ENCODE results near the gene CYP2E1. TPM values are rescaled to one million over a fixed set of nuclear protein-coding genes. Genes with fewer than 3 reads are reported as not detected.

Gene CYP2E1
- total RNA-seq (2022; extraction: Qiagen RNA extraction), result 0.16 to 0.29 TPM (median 0.21 TPM) in 4 of 5 replicates, not detected in the other

DNA sequence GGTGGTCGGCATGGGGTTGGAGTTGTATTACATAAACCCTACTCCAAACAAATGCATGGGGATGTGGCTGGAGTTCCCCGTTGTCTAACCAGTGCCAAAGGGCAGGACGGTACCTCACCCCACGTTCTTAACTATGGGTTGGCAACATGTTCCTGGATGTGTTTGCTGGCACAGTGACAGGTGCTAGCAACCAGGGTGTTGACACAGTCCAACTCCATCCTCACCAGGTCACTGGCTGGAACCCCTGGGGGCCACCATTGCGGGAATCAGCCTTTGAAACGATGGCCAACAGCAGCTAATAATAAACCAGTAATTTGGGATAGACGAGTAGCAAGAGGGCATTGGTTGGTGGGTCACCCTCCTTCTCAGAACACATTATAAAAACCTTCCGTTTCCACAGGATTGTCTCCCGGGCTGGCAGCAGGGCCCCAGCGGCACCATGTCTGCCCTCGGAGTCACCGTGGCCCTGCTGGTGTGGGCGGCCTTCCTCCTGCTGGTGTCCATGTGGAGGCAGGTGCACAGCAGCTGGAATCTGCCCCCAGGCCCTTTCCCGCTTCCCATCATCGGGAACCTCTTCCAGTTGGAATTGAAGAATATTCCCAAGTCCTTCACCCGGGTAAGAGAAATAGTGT, at the start of gene CYP2E1:
TSS of gene CYP2E1 (plus strand) at position 407 of the 632 bp plus-strand sequence. CDS start at position 440, 33 bp downstream.

DNA sequence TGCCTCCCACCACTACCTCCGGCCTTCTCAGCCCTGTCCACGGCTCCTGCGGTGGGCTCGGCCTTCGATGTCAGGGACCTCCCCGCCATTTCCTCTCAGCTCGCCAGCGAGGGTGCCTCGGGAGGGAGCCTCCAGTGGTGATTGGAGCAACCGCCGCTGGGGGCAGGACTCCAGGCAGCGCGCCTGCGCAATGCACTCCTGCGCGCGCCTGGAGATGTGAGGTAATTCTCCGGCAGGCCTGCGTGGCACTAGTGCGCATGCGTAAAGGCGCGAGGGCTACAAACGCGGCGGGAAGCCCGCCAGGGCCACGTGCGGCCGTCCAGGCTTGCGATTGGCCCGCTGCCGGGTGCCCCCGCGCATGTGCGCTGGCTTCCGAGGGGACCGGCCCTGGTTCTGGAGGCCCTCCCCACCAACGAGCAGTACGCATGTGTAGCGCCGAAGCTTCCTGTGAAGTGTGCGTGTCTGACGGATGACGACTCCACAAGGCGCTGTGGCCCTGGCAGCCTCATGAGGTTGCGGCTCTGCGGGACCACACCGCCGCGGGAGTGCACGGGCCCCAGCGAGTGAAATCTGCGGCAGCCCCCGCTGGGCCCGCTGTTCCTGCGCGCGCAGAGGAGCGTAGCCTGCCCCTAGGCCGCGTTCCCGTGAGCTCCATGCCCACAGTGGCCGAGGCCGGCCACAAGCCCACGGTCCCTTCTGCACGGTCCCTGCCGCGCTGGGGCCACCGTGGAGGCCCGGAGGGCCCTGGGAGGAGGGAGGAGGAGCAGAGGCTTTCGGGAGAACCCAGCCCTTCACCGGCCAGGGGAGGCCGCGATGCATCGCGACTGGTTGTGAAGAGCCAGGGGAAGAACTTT, 38.5 kb downstream of the CYP2E1 start, which contains the start of gene SYCE1:
TSS of gene SYCE1 (minus strand) at position 143 of the 854 bp plus-strand sequence. CDS start at position 89, 54 bp downstream.

Other genes starting within 250 kb of the CYP2E1 start
- gene TUBGCP2, start 218.5 kb upstream of the CYP2E1 start, total RNA-seq (2022; extraction: Qiagen RNA extraction), result 32.4 to 49.6 TPM (median 42.5 TPM) in 5 replicates
- 51.5 to 74.7 TPM (median 69.1 TPM) in 5 replicates for gene ZNF511, start 218.4 kb upstream of the CYP2E1 start, total RNA-seq (2022; extraction: Qiagen RNA extraction)
- 0.45 to 0.71 TPM (median 0.59 TPM) in 5 replicates for gene CALY, start 190.5 kb upstream of the CYP2E1 start, total RNA-seq (2022; extraction: Qiagen RNA extraction)
- 0.15 TPM in 1 of 5 replicates, not detected in the others for gene PRAP1, start 180.0 kb upstream of the CYP2E1 start, total RNA-seq (2022; extraction: Qiagen RNA extraction)
- 13.3 to 17.6 TPM (median 16.0 TPM) in 5 replicates for gene FUOM, start 169.3 kb upstream of the CYP2E1 start, total RNA-seq (2022; extraction: Qiagen RNA extraction)
- 130 to 159 TPM (median 145 TPM) in 5 replicates for gene ECHS1, start 154.0 kb upstream of the CYP2E1 start, total RNA-seq (2022; extraction: Qiagen RNA extraction)
- gene PAOX, start 148.1 kb upstream of the CYP2E1 start, total RNA-seq (2022; extraction: Qiagen RNA extraction), result 1.7 to 2.5 TPM (median 2.1 TPM) in 5 replicates
- gene MTG1, start 133.2 kb upstream of the CYP2E1 start, total RNA-seq (2022; extraction: Qiagen RNA extraction), result 41.4 to 53.4 TPM (median 49.7 TPM) in 5 replicates
- 0.22 to 0.54 TPM (median 0.30 TPM) in 5 replicates for gene SPRN, start 102.7 kb upstream of the CYP2E1 start, total RNA-seq (2022; extraction: Qiagen RNA extraction)
- gene SCART1, start 73.4 kb upstream of the CYP2E1 start, total RNA-seq (2022; extraction: Qiagen RNA extraction), result 0.20 to 0.32 TPM (median 0.22 TPM) in 5 replicates
- not detected in 5 replicates for gene SYCE1, start 38.2 kb downstream of the CYP2E1 start, total RNA-seq (2022; extraction: Qiagen RNA extraction)
- 0.08 to 0.14 TPM (median 0.10 TPM) in 4 of 5 replicates, not detected in the other for gene FRG2B, start 99.4 kb downstream of the CYP2E1 start, total RNA-seq (2022; extraction: Qiagen RNA extraction)